ENCODE results near the gene GSTCD. TPM values are rescaled to one million over a fixed set of nuclear protein-coding genes. Genes with fewer than 3 reads are reported as not detected.

The GSTCD gene
- polyA plus RNA-seq, 1 donor, result 8.0 TPM

DNA sequence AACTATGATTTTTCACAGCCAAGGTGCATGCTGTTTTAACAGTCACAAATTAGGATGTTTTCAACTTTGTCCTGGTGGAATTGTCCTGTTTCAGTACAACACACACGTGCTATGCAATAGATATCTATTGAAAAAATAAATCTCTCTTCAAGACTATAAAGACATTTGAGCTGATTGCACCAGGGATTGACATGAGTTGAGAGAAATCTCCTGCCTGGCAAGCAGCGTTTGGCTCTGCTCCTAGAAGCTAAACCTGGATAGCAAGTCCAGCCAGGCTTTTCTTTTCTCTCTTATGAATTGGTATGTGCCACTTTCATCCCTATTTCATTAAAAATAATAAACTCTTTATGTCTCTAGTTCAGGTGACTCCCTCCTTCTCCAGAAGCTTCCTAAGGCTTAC lies 170.1 kb downstream of the GSTCD start:
- DNase-seq (ENCODE audit: low read depth), result no peak

DNA sequence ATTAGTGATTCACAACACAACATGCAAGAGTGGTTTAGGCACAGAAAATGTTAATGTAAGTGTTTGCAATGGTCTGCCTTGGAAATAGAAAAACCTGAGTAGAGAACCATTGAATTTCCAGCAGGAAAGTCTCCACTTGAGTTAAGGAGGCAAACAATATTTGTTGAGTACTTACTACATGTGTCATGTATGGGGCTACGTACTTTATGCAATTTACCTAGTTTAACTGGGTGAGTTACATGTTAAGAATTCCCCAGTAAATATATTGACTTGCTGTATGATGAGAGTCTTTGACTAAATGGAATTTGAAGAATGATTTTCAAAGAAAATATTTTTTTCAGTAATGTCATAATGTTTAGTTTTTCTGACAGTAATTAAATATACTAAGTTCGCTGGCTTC lies 178.9 kb downstream of the GSTCD start:
- no peak for DNase-seq (ENCODE audit: low read depth)

- no peak for DNase-seq (ENCODE audit: low read depth)
Measured at GRCh38 chr4:105894660-105895582, 186.3 kb downstream of the GSTCD start, which contains the start of gene NPNT. Gene NPNT (plus strand): TSS chr4:105895471. CDS start chr4:105895653, 182 bp downstream.

DNA sequence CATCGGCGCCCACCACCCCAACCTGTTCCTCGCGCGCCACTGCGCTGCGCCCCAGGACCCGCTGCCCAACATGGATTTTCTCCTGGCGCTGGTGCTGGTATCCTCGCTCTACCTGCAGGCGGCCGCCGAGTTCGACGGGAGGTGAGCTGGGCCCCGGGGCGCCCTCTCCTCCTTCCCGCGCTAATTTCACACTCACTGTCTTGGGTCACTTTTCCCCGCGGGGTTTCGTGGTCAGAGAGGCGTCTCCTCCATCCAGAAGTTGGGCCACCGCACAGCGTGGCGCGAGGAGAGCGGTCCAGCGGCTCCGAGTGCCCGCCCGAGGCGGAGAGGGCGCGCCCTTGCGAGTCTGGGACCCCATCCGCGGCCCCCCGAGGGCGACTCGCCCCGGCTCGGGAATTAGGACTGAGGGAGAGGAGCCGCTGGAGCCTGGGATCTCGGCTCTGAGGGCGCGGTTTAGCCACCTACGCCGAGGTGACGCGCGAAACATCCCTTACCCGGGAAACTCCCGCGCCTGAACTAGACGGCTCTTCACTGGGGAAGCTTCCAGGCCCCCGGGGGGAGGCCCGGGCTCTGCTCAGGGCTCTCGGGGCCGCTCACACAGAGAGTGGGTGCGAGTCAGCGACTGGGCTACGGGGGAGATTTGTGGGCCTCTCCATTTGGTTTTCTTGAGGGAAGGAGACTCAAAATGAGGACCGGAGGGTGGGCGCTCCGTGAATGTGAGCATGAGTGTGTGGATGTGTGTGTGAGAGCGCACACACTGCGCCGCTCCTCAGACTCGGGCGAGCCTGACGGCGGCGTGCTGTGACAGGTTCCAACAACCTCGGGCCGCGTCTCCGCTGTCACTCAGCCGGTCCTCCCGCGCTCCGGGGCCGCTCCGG lies 187.2 kb downstream of the GSTCD start:
- DNase-seq (ENCODE audit: low read depth), result no peak

- no peak for DNase-seq (ENCODE audit: low read depth)
Measured at GRCh38 chr4:105896461-105896942, 187.9 kb downstream of the GSTCD start.

Other genes starting within 250 kb of the GSTCD start
- 51.4 TPM for gene PPA2, start 234.7 kb upstream of the GSTCD start, polyA plus RNA-seq (ENCODE audit: insufficient read length)
- gene ARHGEF38, start 156.2 kb upstream of the GSTCD start, polyA plus RNA-seq (ENCODE audit: insufficient read length), result 0.86 TPM
- gene INTS12, start 95 bp upstream of the GSTCD start, polyA plus RNA-seq (ENCODE audit: insufficient read length), result 31.8 TPM
- gene NPNT, start 186.7 kb downstream of the GSTCD start, polyA plus RNA-seq (ENCODE audit: insufficient read length), result 151 TPM

All from forelimb muscle (tissue), 1 donor.